Measurements from ENCODE around the gene TXNDC2.

DNA sequence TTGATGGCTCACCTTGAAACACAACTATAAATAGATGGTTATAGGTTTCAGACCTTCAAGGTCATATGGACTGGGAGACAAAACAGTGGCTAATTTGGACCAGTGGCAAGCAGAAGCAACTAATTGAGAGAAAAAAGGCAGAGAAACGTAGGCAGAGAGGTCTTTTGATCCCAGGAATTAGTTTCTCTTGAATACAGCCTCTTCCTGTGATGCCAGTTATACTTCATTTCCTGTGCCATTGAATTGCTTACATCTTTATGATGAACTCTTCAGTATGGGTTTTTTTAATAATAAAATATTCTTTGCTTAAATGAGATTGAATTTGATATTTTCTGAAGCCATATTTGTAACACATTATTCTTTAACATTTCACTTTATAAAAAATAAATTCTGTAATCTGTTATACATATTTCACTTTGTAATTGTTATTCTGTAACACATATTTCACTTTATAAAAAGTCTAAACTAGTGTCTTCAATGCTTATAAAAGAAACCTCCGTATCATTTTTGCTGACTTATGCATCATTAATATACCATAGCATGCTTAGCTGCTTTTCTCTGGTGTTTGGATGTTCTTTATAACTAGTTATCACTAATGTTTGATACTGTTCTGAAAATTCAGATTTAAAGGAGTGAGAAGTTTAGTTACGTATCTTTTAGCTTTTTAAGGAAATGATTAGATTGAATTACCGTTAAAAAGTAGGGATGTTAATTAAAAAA is 37.0 kb downstream of the TXNDC2 start:
- TF ChIP-seq L3MBTL2 (conservative IDR thresholded peaks at IDR 0.05) = no peak
- TF ChIP-seq TARDBP (IDR thresholded peaks at IDR 0.05) = no peak
- TF ChIP-seq ZNF384 (IDR thresholded peaks at IDR 0.05) = no peak
- TF ChIP-seq SUZ12 (IDR thresholded peaks at IDR 0.05) = no peak
- TF ChIP-seq FOXM1 (IDR thresholded peaks at IDR 0.05; ENCODE audit: borderline replicate concordance) = no peak
- TF ChIP-seq SP1 (IDR thresholded peaks at IDR 0.05) = no peak
- no peak for TF ChIP-seq FOXK2 (IDR thresholded peaks at IDR 0.05)
- no peak for TF ChIP-seq NFRKB (IDR thresholded peaks at IDR 0.05)
- TF ChIP-seq, protein P1, sequence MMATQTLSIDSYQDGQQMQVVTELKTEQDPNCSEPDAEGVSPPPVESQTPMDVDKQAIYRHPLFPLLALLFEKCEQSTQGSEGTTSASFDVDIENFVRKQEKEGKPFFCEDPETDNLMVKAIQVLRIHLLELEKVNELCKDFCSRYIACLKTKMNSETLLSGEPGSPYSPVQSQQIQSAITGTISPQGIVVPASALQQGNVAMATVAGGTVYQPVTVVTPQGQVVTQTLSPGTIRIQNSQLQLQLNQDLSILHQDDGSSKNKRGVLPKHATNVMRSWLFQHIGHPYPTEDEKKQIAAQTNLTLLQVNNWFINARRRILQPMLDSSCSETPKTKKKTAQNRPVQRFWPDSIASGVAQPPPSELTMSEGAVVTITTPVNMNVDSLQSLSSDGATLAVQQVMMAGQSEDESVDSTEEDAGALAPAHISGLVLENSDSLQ (IDR thresholded peaks at IDR 0.05) = no peak
- TF ChIP-seq CTBP1 (IDR thresholded peaks at IDR 0.05; ENCODE audit: borderline replicate concordance) = no peak
- no peak for TF ChIP-seq ELF4 (IDR thresholded peaks at IDR 0.05)
- no peak for TF ChIP-seq ARNT (IDR thresholded peaks at IDR 0.05)
- no peak for TF ChIP-seq BHLHE40 (IDR thresholded peaks at IDR 0.05; ENCODE audit: borderline replicate concordance)
- no peak for TF ChIP-seq FOXA1 (IDR thresholded peaks at IDR 0.05)
